ENCODE data around the gene USP13. TPM values are rescaled to one million over a fixed set of nuclear protein-coding genes. Genes with fewer than 3 reads are reported as not detected.

USP13 gene
- total and polyA plus RNA-seq, 2 experiments from 2014 or later, result 9.6 to 22.7 TPM

DNA sequence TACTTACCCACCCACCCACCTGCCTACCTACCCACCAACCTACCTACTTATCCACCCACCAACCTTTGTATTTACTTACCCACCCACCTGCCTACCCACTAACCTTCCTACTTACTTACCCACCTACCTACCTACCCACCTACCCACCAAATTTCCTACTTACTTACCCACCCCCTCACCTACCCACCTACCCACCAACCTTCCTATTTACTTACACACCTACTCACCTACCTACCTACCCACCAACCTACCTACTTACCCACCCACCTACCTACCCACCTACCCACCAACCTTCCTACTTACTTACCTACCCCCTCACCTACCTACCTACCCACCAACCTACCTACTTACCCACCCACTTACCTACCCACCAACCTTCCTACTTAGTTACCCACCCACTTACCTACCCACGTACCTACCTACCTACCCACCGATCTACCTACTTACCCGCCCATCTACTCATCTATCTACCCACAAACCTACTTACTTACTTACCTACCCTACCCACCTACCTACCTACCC is 179.6 kb downstream of the USP13 start:
- no peak overlapping the region for H3K27ac Mint-ChIP-seq
- H3K4me3 ChIP-seq, result no peak overlapping the region
- no peak for DNase-seq (ENCODE audit: low spot score)

More for the DNA sequence above, 179.6 kb downstream of the USP13 start:
- H3K4me2 ChIP-seq, result no peak overlapping the region
- peaks cover 13% of the 10 kb centered on the region; the same call in 1 of the 2 replicates for H3K9me2 ChIP-seq (ENCODE audit: insufficient read depth)
- no peaks in the 10 kb centered on the region for H3K9me3 Mint-ChIP-seq
- no peak overlapping the region for H3K27ac ChIP-seq (ENCODE audit: low read depth)
- H3F3A ChIP-seq (replicated peaks; ENCODE audit: low read depth), result no peaks in the 10 kb centered on the region
- H4K20me1 ChIP-seq (replicated peaks; ENCODE audit: insufficient read depth), result no peaks in the 10 kb centered on the region
- no peaks in the 10 kb centered on the region for H3K36me3 Mint-ChIP-seq (ENCODE audit: low read depth)
- no peaks in the 10 kb centered on the region for H3K27me3 ChIP-seq (ENCODE audit: insufficient read depth)
- H3K4me1 ChIP-seq (ENCODE audit: insufficient read depth), result peaks cover 6% of the 10 kb centered on the region; the same call in 1 of the 2 replicates
- no peak overlapping the region for H3K4me3 Mint-ChIP-seq
- H3K27me3 Mint-ChIP-seq (ENCODE audit: insufficient read depth, low read depth, poor library complexity), result peaks cover 1% of the 10 kb centered on the region
- ATAC-seq, result no peak
- H3K36me3 ChIP-seq (ENCODE audit: insufficient read depth), result no peaks in the 10 kb centered on the region
- TF ChIP-seq ZNF114 (CRISPR knock-in tag; IDR thresholded peaks at IDR 0.05) (no peak), REST (IDR thresholded peaks at IDR 0.05; ENCODE audit: unreplicated experiment) (no peak), ZNF331 (CRISPR knock-in tag; IDR thresholded peaks at IDR 0.05; ENCODE audit: low read depth) (no peak), EZH2phosphoT487 (IDR thresholded peaks at IDR 0.05; ENCODE audit: unreplicated experiment) (no peak), EZH2 (IDR thresholded peaks at IDR 0.05; ENCODE audit: low read depth, unreplicated experiment) (no peak), STAT1 (IDR thresholded peaks at IDR 0.05; ENCODE audit: unreplicated experiment) (no peak), ZNF462 (CRISPR knock-in tag; IDR thresholded peaks at IDR 0.05) (no peak)
- TF ChIP-seq, protein P1, sequence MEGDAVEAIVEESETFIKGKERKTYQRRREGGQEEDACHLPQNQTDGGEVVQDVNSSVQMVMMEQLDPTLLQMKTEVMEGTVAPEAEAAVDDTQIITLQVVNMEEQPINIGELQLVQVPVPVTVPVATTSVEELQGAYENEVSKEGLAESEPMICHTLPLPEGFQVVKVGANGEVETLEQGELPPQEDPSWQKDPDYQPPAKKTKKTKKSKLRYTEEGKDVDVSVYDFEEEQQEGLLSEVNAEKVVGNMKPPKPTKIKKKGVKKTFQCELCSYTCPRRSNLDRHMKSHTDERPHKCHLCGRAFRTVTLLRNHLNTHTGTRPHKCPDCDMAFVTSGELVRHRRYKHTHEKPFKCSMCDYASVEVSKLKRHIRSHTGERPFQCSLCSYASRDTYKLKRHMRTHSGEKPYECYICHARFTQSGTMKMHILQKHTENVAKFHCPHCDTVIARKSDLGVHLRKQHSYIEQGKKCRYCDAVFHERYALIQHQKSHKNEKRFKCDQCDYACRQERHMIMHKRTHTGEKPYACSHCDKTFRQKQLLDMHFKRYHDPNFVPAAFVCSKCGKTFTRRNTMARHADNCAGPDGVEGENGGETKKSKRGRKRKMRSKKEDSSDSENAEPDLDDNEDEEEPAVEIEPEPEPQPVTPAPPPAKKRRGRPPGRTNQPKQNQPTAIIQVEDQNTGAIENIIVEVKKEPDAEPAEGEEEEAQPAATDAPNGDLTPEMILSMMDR (conservative IDR thresholded peaks at IDR 0.05; ENCODE audit: low read depth in 2 of 2), result no peak
- no peak overlapping the region for H2AFZ ChIP-seq
- H3K4me1 Mint-ChIP-seq, result peaks cover 6% of the 10 kb centered on the region; the same call in 2 of the 3 replicates
- H3K79me2 ChIP-seq (replicated peaks; ENCODE audit: insufficient read depth), result no peaks in the 10 kb centered on the region
